T-helper 1 cell treated with Interleukin-12 subunit alpha and Interleukin-12 subunit beta and Interleukin-4 antibody, amounts not matched to agents 30 μg/mL and 1 μg/mL, for 36 hours (primary cell): ENCODE data around the gene GPR3.

Source experiments
- H3K27ac Mint-ChIP-seq: one replicate; pipeline ENCODE4 v1.8.0; 2021; ENCODE audit warnings: mild to moderate bottlenecking, mixed read lengths
- H3K27me3 Mint-ChIP-seq: one replicate; pipeline ENCODE4 v1.8.0; 2021; ENCODE audit warnings: low read depth, mixed read lengths
- H3K36me3 Mint-ChIP-seq: one replicate; pipeline ENCODE4 v1.8.0; 2021; ENCODE audit warnings: low read depth, mixed read lengths
- H3K4me1 Mint-ChIP-seq: one replicate; pipeline ENCODE4 v1.8.0; 2021; ENCODE audit warnings: low read depth, mixed read lengths
- H3K4me3 Mint-ChIP-seq: one replicate; pipeline ENCODE4 v1.8.0; 2021; ENCODE audit warnings: mild to moderate bottlenecking, moderate library complexity, mixed read lengths
- H3K9me3 Mint-ChIP-seq: one replicate; pipeline ENCODE4 v1.8.0; 2021; ENCODE audit warnings: mixed read lengths

The GPR3 gene

DNA sequence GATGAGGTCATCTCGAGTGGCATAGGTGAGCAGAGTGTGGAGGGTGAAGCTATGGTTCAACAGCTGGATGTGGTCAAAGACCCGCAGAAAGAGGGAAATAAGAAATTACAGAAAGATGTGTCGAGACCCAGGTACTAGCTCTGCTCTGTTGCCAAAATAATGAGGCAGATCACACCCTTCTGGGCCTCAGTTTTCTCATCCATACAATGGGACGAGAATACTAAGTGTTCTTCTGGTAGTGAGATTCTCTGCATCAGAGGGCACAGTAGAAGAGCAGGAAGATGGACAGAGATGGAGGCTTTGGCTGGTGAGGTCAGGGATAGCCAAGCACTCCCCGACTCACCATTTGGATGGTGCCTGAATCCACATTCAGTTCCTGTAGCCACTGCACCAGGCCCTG is 36.7 kb upstream of the GPR3 start:
- Mint-ChIP-seq H3K4me3 (no peak overlapping the region), H3K27me3 (no peaks in the 10 kb centered on the region), H3K36me3 (peaks cover 4% of the 10 kb centered on the region), H3K27ac (no peak overlapping the region), H3K4me1 (peaks cover 20% of the 10 kb centered on the region), H3K9me3 (no peaks in the 10 kb centered on the region)

DNA sequence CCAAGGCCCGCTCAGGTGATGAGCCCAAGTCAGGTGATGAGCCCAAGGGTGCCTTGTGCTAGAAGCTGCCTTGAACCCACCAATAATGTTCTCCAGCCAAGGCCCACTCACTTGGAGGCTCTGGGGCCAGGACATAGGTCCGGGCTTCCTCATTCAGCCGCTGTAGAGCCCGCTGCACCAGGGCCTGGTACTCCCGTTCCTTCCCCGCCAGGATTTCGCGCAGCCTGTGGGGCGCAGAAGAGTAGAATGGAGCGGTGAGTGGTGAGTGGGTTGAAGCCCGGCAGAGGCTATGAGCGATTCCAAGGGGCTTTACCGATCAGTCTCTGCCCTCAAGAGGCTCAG is 36.2 kb upstream of the GPR3 start:
- peaks cover 20% of the 10 kb centered on the region for H3K4me1 Mint-ChIP-seq
- H3K36me3 Mint-ChIP-seq, result peaks cover 4% of the 10 kb centered on the region
- no peaks in the 10 kb centered on the region for H3K27me3 Mint-ChIP-seq
- no peaks in the 10 kb centered on the region for H3K9me3 Mint-ChIP-seq
- H3K4me3 Mint-ChIP-seq, result no peak overlapping the region
- H3K27ac Mint-ChIP-seq, result peak overlapping the region; percentile 49

DNA sequence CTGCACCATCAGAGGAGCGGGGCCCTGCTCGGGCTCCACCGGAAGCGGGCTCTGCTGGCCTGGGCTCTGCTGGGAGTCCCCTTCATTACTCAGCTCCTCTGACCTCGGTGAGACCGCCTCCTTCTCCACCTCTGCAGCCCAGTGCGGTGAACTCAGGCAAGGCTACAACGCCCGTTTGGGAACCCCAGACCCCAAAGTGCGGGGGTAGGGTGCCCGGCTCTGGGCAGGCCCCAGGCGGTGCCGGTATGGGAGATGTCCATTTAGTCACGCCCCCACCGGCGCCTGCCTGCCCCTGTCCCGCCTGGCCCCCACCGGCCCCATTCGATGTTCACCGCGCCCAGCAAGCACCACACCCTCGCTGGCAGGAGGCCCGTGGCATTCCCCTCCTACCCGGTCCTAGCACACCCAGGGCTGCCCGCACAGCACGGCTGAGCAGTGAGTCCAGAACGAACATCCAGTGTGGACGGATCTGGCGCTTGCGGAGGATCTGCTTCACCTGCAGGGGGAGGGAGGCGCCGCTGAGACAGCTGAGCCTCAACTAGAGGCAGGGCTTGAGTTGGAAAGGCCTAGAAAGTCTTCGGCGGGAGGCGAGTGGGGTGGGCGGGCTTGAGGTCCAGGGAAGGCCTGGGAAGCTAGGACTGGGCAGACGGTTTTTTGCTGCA is 35.7 kb upstream of the GPR3 start:
- Mint-ChIP-seq H3K4me1 (peaks cover 20% of the 10 kb centered on the region), H3K9me3 (no peaks in the 10 kb centered on the region), H3K27ac (peak overlapping the region; percentile 85), H3K4me3 (peak overlapping the region; percentile 59), H3K27me3 (no peaks in the 10 kb centered on the region), H3K36me3 (peaks cover 4% of the 10 kb centered on the region)

DNA sequence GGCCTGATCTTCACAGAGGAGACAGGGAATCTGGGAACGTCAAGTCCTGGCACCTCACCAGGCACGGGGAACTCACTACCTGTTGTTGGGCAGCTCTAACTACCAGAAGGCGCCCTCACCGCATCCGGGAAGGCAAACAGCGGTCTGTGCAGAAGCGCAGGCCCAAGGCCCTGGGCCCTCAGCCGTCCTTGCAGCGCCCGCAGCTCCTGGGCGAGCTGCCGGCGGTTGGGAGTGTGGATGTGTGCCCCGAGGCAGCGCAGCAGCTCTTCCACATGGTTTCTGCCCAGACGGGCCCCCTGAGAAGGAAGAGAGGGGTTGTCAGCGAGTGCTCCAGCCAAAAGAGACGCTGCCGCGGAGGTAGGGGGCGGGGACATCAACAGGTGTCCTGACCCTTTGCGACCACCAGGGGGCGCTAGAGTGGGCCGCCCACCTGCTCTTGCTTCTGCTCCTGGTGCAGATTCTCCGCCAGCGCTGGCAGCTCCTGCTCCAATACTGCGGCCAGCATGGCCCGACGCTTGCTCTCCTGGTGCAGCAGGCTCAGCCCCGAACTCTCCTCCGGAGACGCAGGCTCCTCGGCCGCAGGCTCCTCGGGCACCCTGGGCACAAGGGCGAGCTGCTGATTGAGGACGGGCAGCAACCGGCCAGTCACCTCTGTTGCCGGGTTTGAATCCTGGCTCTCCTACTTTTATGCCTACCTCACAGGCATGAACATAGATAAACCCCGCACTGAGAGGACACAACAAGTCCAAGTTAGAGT is 35.0 kb upstream of the GPR3 start:
- peak overlapping the region; percentile 85 for H3K27ac Mint-ChIP-seq
- H3K36me3 Mint-ChIP-seq, result peaks cover 3% of the 10 kb centered on the region
- peak overlapping the region; percentile 59 for H3K4me3 Mint-ChIP-seq
- H3K4me1 Mint-ChIP-seq, result peaks cover 20% of the 10 kb centered on the region
- H3K9me3 Mint-ChIP-seq, result no peaks in the 10 kb centered on the region
- H3K27me3 Mint-ChIP-seq, result no peaks in the 10 kb centered on the region

DNA sequence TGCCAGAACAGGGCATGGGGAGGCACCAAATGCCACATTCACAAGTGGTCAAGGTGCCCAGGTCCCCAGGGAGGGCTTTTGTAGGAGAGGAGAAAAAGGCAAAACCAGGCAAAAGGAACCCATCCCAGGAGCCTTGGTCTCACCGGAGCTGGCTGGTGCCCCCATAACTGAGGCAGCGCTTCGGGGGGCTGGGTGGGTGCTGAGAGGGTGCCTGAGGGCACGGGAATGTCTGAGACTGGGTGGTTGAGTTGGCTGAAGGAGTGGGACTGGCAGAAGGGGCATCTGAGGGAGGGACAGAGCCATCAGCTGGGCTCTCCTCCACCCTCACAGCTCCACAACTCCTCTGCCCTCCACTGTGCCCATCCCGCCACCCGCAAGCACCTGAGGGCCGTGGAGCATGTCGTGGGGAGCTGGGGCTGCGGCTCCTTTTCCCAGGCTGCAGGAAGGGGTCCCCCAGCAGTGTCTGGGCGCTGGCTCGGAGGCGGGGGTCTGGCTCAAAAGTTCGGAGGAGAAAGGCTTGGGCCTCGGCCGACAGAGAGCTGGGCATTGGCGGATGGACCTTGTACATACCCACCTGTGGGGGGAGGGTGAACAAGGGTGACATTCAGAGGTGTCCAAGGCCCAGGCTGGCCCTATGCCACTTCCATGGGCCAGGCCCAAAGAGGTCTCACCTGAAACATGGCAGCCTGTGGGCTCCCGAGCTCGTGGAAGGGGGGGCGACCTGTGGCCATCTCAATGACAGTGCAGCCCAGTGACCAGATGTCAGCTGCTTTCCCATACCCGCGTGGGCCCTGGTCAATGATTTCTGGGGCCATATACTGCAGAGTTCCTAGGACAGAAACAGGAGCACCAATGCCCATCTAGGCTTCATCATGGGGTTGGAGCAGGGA is 34.1 kb upstream of the GPR3 start:
- Mint-ChIP-seq H3K27ac (no peak overlapping the region), H3K4me3 (no peak overlapping the region), H3K27me3 (no peaks in the 10 kb centered on the region)

DNA sequence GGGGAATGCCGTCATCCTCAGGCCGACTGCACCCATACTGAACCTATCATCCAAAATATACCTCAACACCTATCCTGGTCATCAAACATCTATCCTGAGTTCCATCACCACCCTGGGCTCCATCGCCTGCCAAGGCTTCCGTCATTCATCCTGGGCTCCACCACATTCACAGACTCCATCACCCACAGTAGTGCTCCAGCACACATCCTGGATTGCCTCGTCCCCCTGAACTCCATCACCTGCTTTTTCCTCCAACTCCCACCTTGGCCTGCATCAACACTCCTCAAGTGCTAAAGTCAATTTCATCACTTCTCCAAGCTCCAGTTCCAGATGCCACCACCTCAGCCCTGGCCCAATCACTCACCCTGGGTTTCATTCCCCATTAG is 33.5 kb upstream of the GPR3 start:
- Mint-ChIP-seq H3K9me3 (no peaks in the 10 kb centered on the region), H3K4me3 (no peak overlapping the region), H3K27me3 (no peaks in the 10 kb centered on the region), H3K36me3 (peaks cover 3% of the 10 kb centered on the region), H3K4me1 (peaks cover 20% of the 10 kb centered on the region), H3K27ac (no peak overlapping the region)

More for the DNA sequence above, 34.1 kb upstream of the GPR3 start:
- Mint-ChIP-seq H3K36me3 (peaks cover 3% of the 10 kb centered on the region), H3K4me1 (peaks cover 20% of the 10 kb centered on the region), H3K9me3 (no peaks in the 10 kb centered on the region)

DNA sequence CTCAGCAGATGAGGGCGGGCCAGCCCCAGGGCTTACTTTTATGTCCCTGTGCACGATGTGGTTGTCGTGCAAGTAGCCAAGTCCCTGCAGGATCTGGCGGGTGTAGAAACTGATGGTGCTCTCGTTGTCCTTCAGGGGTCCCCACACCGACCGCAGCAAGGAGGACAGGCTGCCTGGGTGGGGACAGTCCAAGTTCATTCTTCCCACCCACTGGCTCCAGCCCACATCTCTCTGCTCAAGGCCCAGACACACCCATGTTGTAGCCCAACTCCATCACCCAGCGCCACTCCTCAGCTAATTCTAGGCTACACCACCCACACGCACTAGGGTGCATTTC is 32.6 kb upstream of the GPR3 start:
- H3K36me3 Mint-ChIP-seq, result peaks cover 3% of the 10 kb centered on the region

DNA sequence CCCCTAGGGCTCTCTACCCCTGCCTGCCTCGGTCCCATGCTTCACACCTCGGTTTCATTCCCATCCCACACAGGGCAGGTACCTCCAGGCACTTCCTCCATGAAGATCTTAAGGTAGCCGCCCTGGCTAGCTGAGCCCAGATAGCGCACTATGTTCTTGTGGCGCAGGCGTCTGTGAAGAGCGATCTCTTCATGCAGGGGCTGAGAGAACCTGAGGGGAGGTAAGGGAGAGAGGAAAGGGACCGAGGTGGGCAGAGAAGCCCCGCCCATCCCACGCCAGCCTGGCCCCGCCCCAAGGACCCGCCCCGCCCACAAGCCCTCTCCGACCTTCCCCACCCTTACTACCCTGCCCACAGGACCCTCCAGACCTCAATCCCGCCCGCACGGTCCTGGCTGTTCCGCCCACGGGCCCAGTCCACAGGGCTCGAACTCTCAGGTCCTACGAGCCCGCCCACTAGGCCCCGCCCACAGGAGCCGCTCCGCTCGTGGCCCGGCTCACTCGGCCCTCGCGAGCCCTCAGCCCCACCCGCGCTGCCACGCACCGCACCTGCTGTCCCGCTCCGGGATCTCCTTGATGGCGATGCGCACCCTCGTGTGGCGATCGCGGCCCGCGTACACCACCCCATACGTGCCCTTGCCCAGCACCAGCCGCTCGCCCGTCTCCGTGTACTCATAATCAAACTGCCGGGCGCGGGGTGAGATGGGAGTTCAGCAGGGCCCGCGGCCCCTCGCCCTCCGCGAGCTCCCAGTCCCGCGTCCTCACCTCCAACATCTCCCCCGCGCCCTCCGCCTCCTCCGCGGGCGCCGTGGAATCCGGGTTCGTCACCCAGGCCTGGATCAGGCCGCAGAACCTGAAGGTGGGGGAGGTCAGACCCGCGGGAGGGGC is 32.0 kb upstream of the GPR3 start:
- H3K4me1 Mint-ChIP-seq, result peaks cover 23% of the 10 kb centered on the region
- no peaks in the 10 kb centered on the region for H3K9me3 Mint-ChIP-seq
- peaks cover 3% of the 10 kb centered on the region for H3K36me3 Mint-ChIP-seq
- H3K4me3 Mint-ChIP-seq, result peak overlapping the region; percentile 72
- peak overlapping the region; percentile 18 for H3K27ac Mint-ChIP-seq
- no peaks in the 10 kb centered on the region for H3K27me3 Mint-ChIP-seq

More for the DNA sequence above, 32.6 kb upstream of the GPR3 start:
- H3K4me1 Mint-ChIP-seq, result peaks cover 20% of the 10 kb centered on the region
- H3K9me3 Mint-ChIP-seq, result no peaks in the 10 kb centered on the region
- no peaks in the 10 kb centered on the region for H3K27me3 Mint-ChIP-seq
- H3K27ac Mint-ChIP-seq, result peak overlapping the region; percentile 18
- peak overlapping the region; percentile 72 for H3K4me3 Mint-ChIP-seq

DNA sequence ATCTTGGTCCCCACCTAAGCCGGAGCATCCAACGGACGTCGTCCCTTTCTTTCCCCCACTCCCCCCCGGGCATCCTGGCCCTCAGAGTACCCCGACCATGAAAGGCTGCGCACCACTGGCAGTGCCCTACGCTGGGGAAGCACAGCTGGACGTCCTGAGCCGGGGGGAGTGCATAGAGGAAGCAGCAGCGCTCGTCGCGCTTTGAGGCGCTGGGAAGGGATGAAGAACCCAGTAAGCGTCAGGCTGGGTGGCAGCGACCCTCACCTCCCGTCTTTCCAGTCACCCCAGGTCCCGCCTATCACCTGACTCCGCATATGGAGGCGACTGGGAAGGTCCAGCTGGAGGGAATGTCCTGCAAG is 31.4 kb upstream of the GPR3 start:
- Mint-ChIP-seq H3K27ac (no peak overlapping the region), H3K27me3 (no peaks in the 10 kb centered on the region), H3K9me3 (no peaks in the 10 kb centered on the region), H3K36me3 (peaks cover 3% of the 10 kb centered on the region), H3K4me3 (no peak overlapping the region), H3K4me1 (peaks cover 22% of the 10 kb centered on the region)

DNA sequence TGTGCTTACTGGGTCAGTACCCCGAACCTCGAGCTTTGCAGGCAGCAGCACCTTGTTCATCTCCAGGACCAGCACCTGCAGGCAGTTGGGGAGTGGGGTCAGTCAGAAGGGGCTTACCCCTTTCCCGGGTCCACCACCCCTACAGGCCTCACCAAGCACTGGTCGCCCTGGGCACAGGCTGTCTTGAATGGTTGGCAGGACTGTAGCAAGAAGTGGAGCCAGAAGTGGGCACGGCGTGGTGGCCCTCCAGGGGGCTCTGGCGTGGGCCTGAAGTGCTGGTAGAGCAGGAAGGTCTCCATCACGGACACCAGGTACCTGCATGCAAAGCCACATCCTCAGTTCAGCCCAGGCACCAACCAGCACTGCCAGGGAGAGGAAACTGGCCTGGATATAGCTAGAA is 30.9 kb upstream of the GPR3 start:
- Mint-ChIP-seq H3K4me3 (no peak overlapping the region), H3K4me1 (peaks cover 22% of the 10 kb centered on the region), H3K27ac (no peak overlapping the region), H3K36me3 (peaks cover 3% of the 10 kb centered on the region), H3K9me3 (no peaks in the 10 kb centered on the region), H3K27me3 (no peaks in the 10 kb centered on the region)

DNA sequence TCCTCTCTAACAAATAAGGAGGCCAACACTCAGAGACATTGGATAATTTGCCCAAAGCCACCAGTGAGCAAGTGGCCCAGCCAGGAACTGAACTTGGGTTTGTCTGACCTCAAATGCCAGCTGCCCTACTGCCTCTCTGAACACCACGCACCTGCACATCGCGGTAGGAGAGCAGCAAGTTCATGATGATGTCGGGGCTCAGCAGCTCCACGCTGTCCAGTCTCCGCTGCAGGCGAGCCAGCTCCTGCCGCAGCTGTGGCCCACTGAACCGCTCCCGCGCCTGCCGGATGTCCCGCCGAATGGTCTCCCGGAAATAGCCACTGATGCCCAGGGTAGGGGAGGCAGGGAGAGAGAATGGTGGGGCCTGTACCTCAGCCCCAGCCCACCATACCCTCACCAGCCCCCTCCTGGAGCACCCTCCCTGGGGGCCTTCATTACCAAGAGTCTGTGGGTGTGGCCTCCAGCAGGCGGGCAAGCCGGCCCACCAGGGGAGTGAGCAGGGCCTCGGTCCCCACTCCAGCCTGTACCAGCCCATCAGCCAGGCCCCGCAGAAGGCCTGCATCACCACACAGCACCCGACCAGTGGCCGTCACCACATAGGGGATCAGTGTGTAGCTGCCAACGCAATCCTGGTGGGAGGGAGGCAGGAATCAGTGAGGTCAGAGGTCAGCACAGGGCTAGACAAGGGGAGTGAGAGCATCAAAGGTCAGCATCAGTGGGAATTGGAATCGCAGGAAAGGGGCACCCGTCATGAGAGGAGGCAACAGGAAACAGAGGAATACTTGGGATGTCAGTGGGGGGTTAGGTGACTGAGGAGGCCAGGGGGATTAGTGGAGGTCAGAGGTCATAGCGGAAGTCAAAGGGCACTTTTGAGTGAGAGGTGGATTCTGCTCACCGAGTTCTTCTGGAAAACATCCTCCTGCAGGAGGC is 28.4 kb upstream of the GPR3 start:
- H3K4me1 Mint-ChIP-seq, result peaks cover 28% of the 10 kb centered on the region
- no peaks in the 10 kb centered on the region for H3K9me3 Mint-ChIP-seq
- H3K4me3 Mint-ChIP-seq, result no peak overlapping the region
- H3K27me3 Mint-ChIP-seq, result no peaks in the 10 kb centered on the region
- H3K36me3 Mint-ChIP-seq, result peaks cover 2% of the 10 kb centered on the region
- peak overlapping the region; percentile 46 for H3K27ac Mint-ChIP-seq

DNA sequence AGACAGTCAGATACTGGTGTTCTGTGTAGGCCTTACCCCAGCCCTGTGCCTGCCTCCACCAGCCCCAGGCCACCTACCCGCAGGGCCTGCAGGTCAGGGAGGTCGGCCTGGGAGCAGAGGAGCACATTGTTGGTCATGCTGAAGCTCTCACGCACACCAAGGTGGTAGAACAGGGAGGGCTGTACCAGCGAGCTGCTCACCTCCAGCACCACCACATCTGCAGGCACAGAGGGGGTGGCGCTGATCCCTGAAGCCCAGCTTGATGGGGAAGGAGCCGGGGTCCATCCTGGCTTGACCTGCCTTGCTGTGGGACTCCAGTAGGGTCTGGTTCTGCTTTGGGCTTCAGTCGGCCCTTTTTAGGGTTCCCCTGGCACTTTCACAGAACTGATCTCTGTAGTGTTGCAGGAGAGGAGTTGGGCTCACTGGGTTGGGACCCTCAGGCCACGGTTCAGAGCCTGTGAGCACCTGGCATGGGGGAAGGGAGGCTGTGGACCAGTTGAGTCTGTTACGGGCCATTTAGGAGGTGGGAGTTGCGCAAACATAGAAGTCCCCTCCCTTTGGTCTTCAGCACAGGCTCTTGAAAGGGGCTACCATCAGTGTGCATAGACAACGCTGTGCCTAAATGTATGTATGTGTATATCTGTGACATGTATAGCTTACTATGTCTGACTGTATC is 27.6 kb upstream of the GPR3 start:
- Mint-ChIP-seq H3K27me3 (no peaks in the 10 kb centered on the region), H3K4me1 (peaks cover 30% of the 10 kb centered on the region), H3K9me3 (no peaks in the 10 kb centered on the region), H3K4me3 (peak overlapping the region; percentile 92), H3K36me3 (no peaks in the 10 kb centered on the region), H3K27ac (peak overlapping the region; percentile 88)
